Cardiac fibroblast (primary cell): ENCODE measurements around the gene GTF2E1.

Source experiments
- DNase-seq, 2 donors: peaks; one replicate each; pipeline versions ENCODE4 v3.0.0 to v3.0.0-alpha.2; 2010; ENCODE audit warnings: low read depth in 2 of 2
- H3K4me3 ChIP-seq, 2 donors: replicated peaks in 1 of 2; 1 replicate in 1 of 2; 2 replicates in 1 of 2; pipeline ENCODE4 v1.5.1; 2011; ENCODE audit warnings: low read depth in 2 of 2, low read length in 2 of 2, mild to moderate bottlenecking in 2 of 2, moderate library complexity in 1 of 2
- CTCF ChIP-seq: IDR thresholded peaks from one replicate; pipeline ENCODE4 v1.5.1; 2011; ENCODE audit warnings: low read depth, mild to moderate bottlenecking, low read length, inconsistent platforms

Gene GTF2E1

GRCh38 chr3:120766576-120766975, 24.0 kb downstream of the GTF2E1 start:
- no peak for TF ChIP-seq CTCF
- DNase-seq = no peak
- H3K4me3 ChIP-seq = no peak overlapping the region

- no peak for DNase-seq
- no peak overlapping the region for H3K4me3 ChIP-seq
- TF ChIP-seq CTCF = no peak
Measured at GRCh38 chr3:120767106-120767505, 24.6 kb downstream of the GTF2E1 start.

- no peak overlapping the region for H3K4me3 ChIP-seq
- no peak for DNase-seq
- TF ChIP-seq CTCF = no peak
Measured at GRCh38 chr3:120769436-120769835, 26.9 kb downstream of the GTF2E1 start.

GRCh38 chr3:120770891-120771290, 28.3 kb downstream of the GTF2E1 start:
- no peak for DNase-seq
- TF ChIP-seq CTCF = no peak

GRCh38 chr3:120772081-120772480, 29.5 kb downstream of the GTF2E1 start:
- peak in 1 of 2 donors; percentile 20 for DNase-seq
- no peak for TF ChIP-seq CTCF

More at GRCh38 chr3:120770891-120771290, 28.3 kb downstream of the GTF2E1 start:
- no peak overlapping the region for H3K4me3 ChIP-seq

GRCh38 chr3:120773932-120774331, 31.4 kb downstream of the GTF2E1 start:
- no peak overlapping the region for H3K4me3 ChIP-seq
- TF ChIP-seq CTCF = no peak
- peak; percentile 18 to 37 for DNase-seq

More at GRCh38 chr3:120772081-120772480, 29.5 kb downstream of the GTF2E1 start:
- H3K4me3 ChIP-seq = no peak overlapping the region

GRCh38 chr3:120775411-120775810, 32.9 kb downstream of the GTF2E1 start:
- H3K4me3 ChIP-seq = no peak overlapping the region
- TF ChIP-seq CTCF = no peak
- no peak for DNase-seq
